ENCODE data around the gene TRIM39.
A peak's percentile ranks its signal among the peaks of the same experiment; 100 is the strongest.

Gene TRIM39

DNA sequence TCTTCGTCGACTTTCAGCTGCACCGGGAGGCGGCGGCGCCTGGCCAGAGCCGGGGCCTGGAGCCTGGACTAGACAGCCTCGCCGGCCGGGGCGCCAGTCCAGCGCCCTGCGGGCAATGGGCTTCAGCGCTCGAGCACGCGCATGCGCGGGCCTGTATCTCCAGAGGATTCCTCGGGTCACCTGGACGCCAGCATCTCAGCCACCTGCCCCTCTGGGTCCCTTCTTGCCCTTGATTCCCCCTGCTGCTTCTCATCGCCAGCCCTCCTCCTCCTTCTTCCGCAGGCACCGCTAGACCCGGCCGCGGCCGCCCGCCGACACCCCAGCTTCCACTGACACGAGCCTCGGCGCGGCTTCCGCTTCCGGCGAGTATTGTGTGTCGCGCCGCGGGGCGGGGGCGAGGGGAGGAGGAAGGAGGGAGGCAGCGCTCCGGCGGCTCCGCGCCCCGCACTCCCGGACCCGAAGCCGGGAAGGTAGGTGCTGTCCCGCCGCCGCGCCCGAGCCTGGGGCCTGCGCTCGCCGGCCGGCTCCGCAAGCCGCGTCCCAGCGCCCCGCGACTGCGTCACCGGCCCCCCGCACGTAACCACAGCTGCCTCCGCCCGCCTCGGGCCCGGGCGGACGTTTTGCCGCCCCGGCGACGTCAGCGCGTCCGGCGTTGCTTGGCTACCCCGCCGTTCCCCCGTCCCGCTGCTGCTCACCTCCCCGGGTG, at the start of gene TRIM39:
Gene TRIM39 (plus strand): TSS at position 402 of the 706 bp plus-strand sequence. CDS start 2,391 bp downstream, outside the sequence.
- peak; percentile 81 for DNase-seq (ENCODE audit: low read depth)

GRCh38 chr6:30280988-30281387, 45.7 kb upstream of the TRIM39 start:
- peak; percentile 11 for DNase-seq (ENCODE audit: low read depth)

GRCh38 chr6:30282522-30282921, 44.2 kb upstream of the TRIM39 start:
- DNase-seq (ENCODE audit: low read depth): no peak

DNA sequence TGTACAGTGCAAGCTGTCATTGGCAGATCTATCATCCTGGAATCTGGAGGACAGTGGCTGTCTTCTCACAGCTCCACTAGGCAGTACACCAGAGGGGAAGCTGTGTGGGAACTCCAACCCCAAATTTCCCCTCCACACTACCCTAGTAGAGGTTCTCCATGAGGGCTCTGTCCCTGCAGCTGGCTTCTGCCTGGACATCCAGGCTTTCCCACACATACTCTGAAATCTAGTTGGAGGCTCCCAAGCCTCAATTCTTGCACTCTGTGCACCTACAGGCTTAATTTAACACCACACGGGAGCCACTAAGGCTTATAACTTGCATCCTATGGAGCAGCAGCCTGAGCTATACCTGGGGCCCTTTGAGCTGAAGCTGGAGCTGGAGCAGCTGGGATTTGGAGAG, 43.0 kb upstream of the TRIM39 start:
- peak; percentile 12 for DNase-seq (ENCODE audit: low read depth)

GRCh38 chr6:30287139-30287538, 39.6 kb upstream of the TRIM39 start:
- no peak for DNase-seq (ENCODE audit: low read depth)

GRCh38 chr6:30295837-30296236, 30.9 kb upstream of the TRIM39 start:
- DNase-seq (ENCODE audit: low read depth): no peak

DNA sequence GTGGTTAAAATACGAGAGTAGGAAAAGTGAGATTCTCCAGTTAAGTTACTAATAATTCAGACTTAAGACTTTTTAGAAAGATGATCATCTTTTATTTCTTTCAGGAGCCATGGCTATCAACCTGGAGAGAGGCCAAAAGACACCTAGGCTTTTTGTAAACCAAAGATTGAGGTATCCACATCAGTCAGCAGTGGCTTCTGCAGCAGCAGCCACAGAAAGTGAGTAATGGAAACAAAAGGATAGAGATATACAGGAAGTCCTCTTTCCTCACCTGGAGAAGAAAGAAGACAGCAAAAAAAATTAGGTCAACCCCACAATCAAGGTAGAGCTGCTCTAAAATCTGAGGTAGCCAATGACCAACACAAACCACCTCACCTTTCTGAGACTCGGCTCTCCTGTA, 22.7 kb upstream of the TRIM39 start:
- DNase-seq (ENCODE audit: low read depth): no peak

DNA sequence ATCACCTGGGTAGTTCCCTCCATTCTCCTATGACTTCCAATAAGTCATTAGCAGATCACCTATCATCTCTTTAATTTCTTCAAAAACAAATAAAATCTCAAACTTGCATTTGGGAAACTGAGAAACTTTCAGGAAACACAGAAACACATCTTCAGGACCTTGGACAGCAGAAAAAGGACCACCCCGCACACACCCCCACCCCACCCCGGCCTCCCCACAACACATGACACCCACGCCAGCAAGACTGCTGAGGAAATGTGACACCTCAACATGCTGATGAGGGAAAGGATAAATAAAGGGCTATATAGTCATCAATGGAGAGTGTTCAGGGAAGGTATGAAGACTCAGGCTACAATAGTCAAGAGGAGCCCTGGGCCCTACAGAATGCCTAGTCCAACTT, 15.6 kb upstream of the TRIM39 start:
- DNase-seq (ENCODE audit: low read depth): peak; percentile 8

- DNase-seq (ENCODE audit: low read depth): no peak
These were observed 15.1 kb upstream of the TRIM39 start for GRCh38 chr6:30311671-30312070.

- DNase-seq (ENCODE audit: low read depth): no peak
These were observed 14.5 kb upstream of the TRIM39 start for GRCh38 chr6:30312266-30312665.

- no peak for DNase-seq (ENCODE audit: low read depth)
These were observed 13.9 kb upstream of the TRIM39 start for GRCh38 chr6:30312676-30313321.

GRCh38 chr6:30315156-30315555, 11.6 kb upstream of the TRIM39 start:
- no peak for DNase-seq (ENCODE audit: low read depth)

DNA sequence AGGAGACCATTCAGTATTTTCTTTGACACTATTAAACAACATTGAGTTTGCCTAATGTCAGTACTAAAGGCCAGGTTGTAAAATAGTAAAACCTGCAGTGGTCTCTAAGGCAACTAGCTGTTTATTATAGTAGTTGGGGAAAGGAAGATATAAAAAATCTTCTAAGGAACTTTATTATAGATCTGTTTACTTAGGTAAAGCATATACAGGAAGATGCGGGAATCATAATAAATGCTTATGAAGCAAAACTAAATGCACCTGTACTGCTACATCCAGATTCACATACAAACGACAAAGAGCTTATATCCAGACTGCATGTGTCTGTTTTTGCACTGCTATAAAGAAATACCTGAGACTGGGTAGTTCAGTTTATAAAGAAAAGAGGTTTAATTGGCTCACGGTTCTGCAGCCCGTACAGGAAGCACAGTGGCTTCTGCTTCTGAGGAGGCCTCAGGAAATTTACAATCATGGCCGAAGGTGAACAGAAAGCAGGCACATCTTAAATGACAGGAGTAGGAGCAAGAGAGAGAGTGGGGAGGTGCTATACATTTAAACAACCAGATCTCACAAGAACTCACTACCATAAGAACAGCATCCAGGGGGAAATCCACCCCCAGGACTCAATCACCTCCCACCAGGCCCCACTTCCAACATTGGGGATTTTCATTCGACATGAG, 8.7 kb upstream of the TRIM39 start:
- no peak for DNase-seq (ENCODE audit: low read depth)

DNA sequence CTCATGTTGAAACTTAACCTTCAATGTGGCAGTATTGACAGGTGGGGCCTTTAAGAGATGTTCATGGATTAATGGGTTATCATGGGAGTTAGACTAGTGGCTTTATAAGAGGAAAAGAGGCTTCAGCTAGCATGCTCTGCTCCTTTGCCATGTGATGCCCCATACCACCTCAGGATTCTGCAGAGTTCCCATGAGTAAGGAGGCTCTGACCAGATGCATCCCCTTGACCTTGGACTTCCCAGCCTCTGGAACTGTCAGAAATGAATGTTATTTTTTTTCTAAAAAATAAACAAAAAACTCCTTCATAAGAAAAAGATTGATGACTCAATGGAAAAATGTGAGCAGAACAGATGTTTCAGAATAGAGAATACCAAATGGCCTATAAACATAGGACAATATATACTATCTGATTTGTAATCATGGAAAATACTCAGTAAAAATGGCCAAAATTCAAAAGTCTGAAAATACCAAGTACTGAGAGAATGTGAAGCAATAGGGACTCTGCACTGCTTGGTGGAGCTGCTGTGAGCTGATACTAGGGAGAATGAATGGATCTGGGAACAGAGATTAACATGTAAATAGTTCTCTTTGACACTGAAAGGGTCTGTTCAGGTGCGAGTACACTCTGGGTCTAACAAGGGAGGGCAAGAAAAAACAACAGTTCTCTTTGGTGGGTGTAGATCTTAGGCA, 7.4 kb upstream of the TRIM39 start:
- DNase-seq (ENCODE audit: low read depth): peak; percentile 15

- DNase-seq (ENCODE audit: low read depth): no peak
These were observed 4.9 kb upstream of the TRIM39 start for GRCh38 chr6:30321692-30322388.

- DNase-seq (ENCODE audit: low read depth): peak; percentile 87
These were observed 3.9 kb upstream of the TRIM39 start for GRCh38 chr6:30322527-30323501.

GRCh38 chr6:30323806-30324205, 2.9 kb upstream of the TRIM39 start:
- DNase-seq (ENCODE audit: low read depth): peak; percentile 15

DNA sequence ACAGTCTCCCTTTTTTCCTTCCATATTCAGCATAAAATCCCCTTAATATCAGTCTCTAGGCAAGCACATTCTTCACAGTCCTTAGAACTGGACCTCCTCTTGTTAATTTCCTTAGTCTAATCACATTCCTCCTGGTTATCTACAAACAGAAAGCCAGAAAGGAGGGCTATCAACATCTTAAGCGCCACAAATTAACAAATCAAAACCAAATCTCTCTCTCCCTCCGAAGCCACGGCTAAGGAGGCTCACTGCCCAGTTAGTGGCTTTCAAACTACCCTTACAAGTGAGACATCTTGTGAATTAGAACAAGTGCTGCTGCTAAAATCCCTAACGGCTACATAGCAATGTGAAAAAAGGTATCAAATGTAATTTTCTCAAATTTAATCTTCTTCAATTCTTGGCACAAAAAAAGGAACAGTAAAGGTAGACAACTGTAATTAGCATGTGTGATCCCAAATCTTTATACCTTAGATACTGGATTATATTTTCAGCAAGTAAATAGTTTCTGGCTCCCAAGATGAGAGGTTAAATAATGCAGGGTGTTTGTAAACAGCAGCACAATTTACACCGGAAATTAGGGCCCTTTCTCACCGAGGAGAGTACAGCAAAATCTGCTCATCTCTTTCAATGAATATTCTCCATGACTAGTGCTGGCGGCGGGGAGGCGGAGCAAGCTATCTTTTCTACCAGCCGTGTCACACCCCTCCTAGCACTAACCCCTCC, 1.4 kb upstream of the TRIM39 start:
- peak; percentile 68 for DNase-seq (ENCODE audit: low read depth)

- DNase-seq (ENCODE audit: low read depth): peak; percentile 87
These were observed 728 bp upstream of the TRIM39 start for GRCh38 chr6:30325873-30326525.

Data from iris pigment epithelial cell (primary cell).